Left lung (tissue), 10 donors: ENCODE data around the gene RAF1. TPM values are rescaled to one million over a fixed set of nuclear protein-coding genes. Genes with fewer than 3 reads are reported as not detected.
"Not testable (repeated sequence)": the region's sequence is repeated elsewhere in the genome, so short reads cannot be mapped to it uniquely, and the experiment has no call there.

ENCODE experiments used
- ATAC-seq: fragments of 200-7000 bp; cut with Tn5 transposase; one replicate; pipeline ENCODE4 v1.9.1; 2020; ENCODE audit warnings: moderate library complexity
- DNase-seq, 4 donors: peaks; one replicate each; pipeline ENCODE4 v3.0.0-alpha.2; 2013 to 2020
- H3K27ac ChIP-seq, 2 donors: fragments of 200-600 bp; sonication (generic) in 1 of 2; one replicate each; pipeline versions ENCODE4 v1.5.0 to v1.8.0; 2020 to 2021
- H3K27me3 ChIP-seq, 2 donors: fragments of 200-600 bp; sonication (generic) in 1 of 2; one replicate each; pipeline versions ENCODE4 v1.5.0 to v1.8.0; 2020 to 2021
- H3K36me3 ChIP-seq, 2 donors: fragments of 200-600 bp; sonication (generic) in 1 of 2; one replicate each; pipeline versions ENCODE4 v1.5.0 to v1.8.0; 2020 to 2021
- H3K4me1 ChIP-seq, 2 donors: fragments of 200-600 bp; one replicate each; pipeline ENCODE4 v1.8.0; 2021
- H3K4me3 ChIP-seq, 2 donors: fragments of 200-600 bp; sonication (generic) in 1 of 2; one replicate each; pipeline versions ENCODE4 v1.5.0 to v1.8.0; 2020 to 2021; ENCODE audit warnings: mild to moderate bottlenecking in 1 of 2
- H3K9me3 ChIP-seq, 2 donors: fragments of 200-600 bp; sonication (generic) in 1 of 2; one replicate each; pipeline versions ENCODE4 v1.5.0 to v1.8.0; 2020 to 2021
- CTCF ChIP-seq, 2 donors: fragments of 200-600 bp; sonication (generic) in 1 of 2; IDR thresholded peaks; one replicate each; pipeline versions ENCODE4 v1.5.0 to v1.8.0; 2021; ENCODE audit warnings: antibody characterized with exemption in 2 of 2
- intact Hi-C, 2 donors: fragments of 100-400 bp; cut with DNase I; formaldehyde crosslinking; loops; one replicate each; pipeline versions ENCODE4 v1.11.2 to v1.14.2; 2022
- polyA plus RNA-seq, 6 donors: library from polyadenylated mRNA; unstranded; fragments of 120-200 nt; gene quantifications; one replicate each; pipeline ENCODE4 v1.2.1, GENCODE V29; 2013; ENCODE audit not compliant: insufficient read length in 6 of 6
- total RNA-seq, 2 donors: library from RNA; stranded (reverse); fragmentation: NEBNext Ultra II Directional; extraction: Animal tissue kit (Norgen Biotek cat#: 25700); gene quantifications; one replicate each; pipeline ENCODE4 v1.2.1, GENCODE V29; 2021
- donor health status: DM: no; HTN: yes; CAD: no.
- donor health status: DM: no; HTN: no; CAD: no.

Gene RAF1
- total and polyA plus RNA-seq, 8 donors = 75.8 to 147 (median 128) TPM

GRCh38 chr3:12663401-12663935, 449 bp downstream of the RAF1 start:
- DNase-seq (peak; percentile 43 to 89 (median 48)), ATAC-seq (peak; percentile 62)
- intact Hi-C loops = loop anchor here in 1 of 2 donors (5.0 kb wide), 1 partner anchor 96 kb away; no protein-coding TSS in a partner anchor
- Histone ChIP-seq H3K9me3 (no peaks in the 10 kb centered on the region), H3K27ac (peak overlapping the region; percentile 98 to 100), H3K27me3 (no peaks in the 10 kb centered on the region), H3K4me1 (peaks cover 19 to 50% of the 10 kb centered on the region in 2 donors), H3K36me3 (no peaks in the 10 kb centered on the region), H3K4me3 (peak overlapping the region; percentile 71 to 83)
- no peak for TF ChIP-seq CTCF (IDR thresholded peaks at IDR 0.05)

- Histone ChIP-seq H3K36me3 (no peaks in the 10 kb centered on the region), H3K9me3 (no peaks in the 10 kb centered on the region), H3K27me3 (no peaks in the 10 kb centered on the region), H3K4me1 (peaks cover 26 to 57% of the 10 kb centered on the region in 2 donors), H3K4me3 (peak overlapping the region; percentile 71 to 83), H3K27ac (peak overlapping the region; percentile 98 to 100)
- intact Hi-C loops = loop anchor here in 1 of 2 donors (5.0 kb wide), 1 partner anchor 95 kb away; no protein-coding TSS in a partner anchor
- ATAC-seq (peak; percentile 30), DNase-seq (peak; percentile 41 to 84 (median 50))
- TF ChIP-seq CTCF (IDR thresholded peaks at IDR 0.05) = no peak
These were observed 1.1 kb downstream of the RAF1 start for GRCh38 chr3:12662593-12663400.

GRCh38 chr3:12661926-12662592, 1.9 kb downstream of the RAF1 start:
- intact Hi-C loops = loop anchor here in 1 of 2 donors (5.0 kb wide), 1 partner anchor 95 kb away; no protein-coding TSS in a partner anchor

DNA sequence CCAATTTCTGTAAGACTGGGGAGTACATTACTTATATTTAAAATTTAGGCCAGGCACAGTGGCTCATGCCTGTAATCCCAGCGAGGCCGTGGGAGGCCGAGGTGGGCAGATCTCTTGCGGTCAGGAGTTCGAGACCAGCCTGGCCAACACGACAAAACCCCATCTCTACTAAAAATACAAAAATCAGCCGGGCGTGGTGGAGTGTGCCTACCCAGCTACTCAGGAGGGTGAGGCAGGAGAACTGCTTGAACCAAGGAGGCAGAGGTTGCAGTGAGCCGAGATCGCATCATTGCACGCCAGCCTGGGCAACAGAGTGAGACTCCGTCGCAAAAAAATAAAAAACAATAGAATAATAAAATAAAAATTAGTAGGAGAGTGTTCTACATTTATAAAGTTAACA, 2.5 kb downstream of the RAF1 start:
- DNase-seq, H3K9me3 ChIP-seq, ATAC-seq, H3K27me3 ChIP-seq, H3K36me3 ChIP-seq: not testable (repeated sequence)
- intact Hi-C loops = loop anchor here in 1 of 2 donors (5.0 kb wide), 1 partner anchor 94 kb away; no protein-coding TSS in a partner anchor
- H3K27ac ChIP-seq = peak overlapping the region in 1 of 2 donors; percentile 98
- peak overlapping the region in 1 of 2 donors; percentile 71 for H3K4me3 ChIP-seq
- H3K4me1 ChIP-seq = peaks cover 29 to 71% of the 10 kb centered on the region in 2 donors

More at GRCh38 chr3:12661926-12662592, 1.9 kb downstream of the RAF1 start:
- Histone ChIP-seq H3K4me3 (peak overlapping the region; percentile 71 to 83), H3K9me3 (no peaks in the 10 kb centered on the region), H3K4me1 (peaks cover 29 to 64% of the 10 kb centered on the region in 2 donors), H3K27me3 (no peaks in the 10 kb centered on the region), H3K27ac (peak overlapping the region; percentile 98 to 100), H3K36me3 (no peaks in the 10 kb centered on the region)
- ATAC-seq (no peak), DNase-seq (no peak)
- no peak for TF ChIP-seq CTCF (IDR thresholded peaks at IDR 0.05)

- intact Hi-C loops = loop anchor here in 1 of 2 donors (5.0 kb wide), 1 partner anchor 93 kb away; no protein-coding TSS in a partner anchor
- Histone ChIP-seq H3K36me3 (no peaks in the 10 kb centered on the region), H3K4me1 (peaks cover 29 to 83% of the 10 kb centered on the region in 2 donors), H3K9me3 (no peaks in the 10 kb centered on the region), H3K27ac (no peak overlapping the region), H3K27me3 (no peaks in the 10 kb centered on the region), H3K4me3 (no peak overlapping the region)
- ATAC-seq (no peak), DNase-seq (no peak)
- no peak for TF ChIP-seq CTCF (IDR thresholded peaks at IDR 0.05)
These were observed 3.7 kb downstream of the RAF1 start for GRCh38 chr3:12660196-12660595.
